NCI-H2029 treated with DMSO at 0.1 percent for 48 hours (cell line): Measurements from ENCODE around the gene PPM1L.
A peak's percentile ranks its signal among the peaks of the same experiment; 100 is the strongest.
"Not testable (repeated sequence)": the region's sequence is repeated elsewhere in the genome, so short reads cannot be mapped to it uniquely, and the experiment has no call there.

Source experiments
- DNase-seq: peaks from one replicate; lab custom pipeline; 2025; lab: John Stamatoyannopoulos, UW

The PPM1L gene

DNA sequence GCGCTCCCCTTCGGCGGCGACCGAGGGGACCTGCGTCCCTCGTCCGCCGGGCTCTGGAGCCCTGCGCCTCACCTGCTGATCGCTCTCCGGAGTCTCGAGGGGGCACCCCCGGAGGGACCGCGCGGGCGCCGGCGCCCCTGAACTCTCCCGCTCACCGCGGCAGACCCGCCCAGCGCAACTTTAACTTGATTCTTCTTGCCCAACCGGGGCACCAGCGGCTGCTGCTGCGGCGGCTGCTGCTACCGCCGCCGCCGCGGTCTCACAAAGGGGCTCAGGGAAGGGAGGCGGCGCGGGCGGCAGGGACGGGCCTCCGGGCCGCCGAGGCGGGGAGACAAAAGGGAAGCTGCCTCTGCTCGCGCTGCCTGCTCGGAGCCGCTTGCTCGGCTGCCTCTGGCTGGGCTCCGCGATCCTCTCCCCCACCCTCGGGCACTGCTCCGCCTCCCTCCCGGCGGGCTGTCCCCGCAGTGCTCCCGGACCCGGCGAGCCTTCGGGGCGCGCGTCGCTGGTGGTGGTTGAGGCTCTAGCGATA lies at the start of gene PPM1L:
PPM1L (plus strand) TSS at position 456 of the 529 bp plus-strand sequence.
- no peak for DNase-seq

DNA sequence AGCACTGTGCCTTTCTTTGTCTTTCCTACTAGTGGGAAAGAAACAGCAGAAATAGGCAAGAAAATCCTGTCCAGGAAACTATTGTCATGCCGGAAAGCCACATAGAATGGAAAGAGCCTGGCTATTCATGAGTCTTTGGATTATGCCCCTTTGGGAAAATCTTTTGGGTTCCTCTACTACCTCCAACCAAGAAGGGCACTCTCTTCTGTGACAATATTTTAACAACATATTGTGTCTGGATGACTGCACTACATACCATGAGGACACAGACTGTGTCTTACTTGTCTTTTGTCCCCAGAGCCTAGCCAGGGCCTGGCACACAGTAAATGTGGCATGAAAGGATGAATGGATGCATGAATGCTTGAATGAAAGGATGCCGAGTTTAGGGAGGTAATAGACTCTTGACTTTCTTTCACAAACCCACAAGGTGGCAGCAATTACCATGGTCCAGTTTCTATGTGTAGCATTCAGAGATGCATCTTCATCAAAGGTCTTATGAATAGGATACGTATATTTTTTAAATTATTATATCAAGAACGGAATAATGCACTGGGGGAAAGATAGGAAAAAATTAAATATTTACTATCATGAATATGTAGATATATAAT lies 48.7 kb upstream of the PPM1L start:
- DNase-seq, result peak; percentile 61

DNA sequence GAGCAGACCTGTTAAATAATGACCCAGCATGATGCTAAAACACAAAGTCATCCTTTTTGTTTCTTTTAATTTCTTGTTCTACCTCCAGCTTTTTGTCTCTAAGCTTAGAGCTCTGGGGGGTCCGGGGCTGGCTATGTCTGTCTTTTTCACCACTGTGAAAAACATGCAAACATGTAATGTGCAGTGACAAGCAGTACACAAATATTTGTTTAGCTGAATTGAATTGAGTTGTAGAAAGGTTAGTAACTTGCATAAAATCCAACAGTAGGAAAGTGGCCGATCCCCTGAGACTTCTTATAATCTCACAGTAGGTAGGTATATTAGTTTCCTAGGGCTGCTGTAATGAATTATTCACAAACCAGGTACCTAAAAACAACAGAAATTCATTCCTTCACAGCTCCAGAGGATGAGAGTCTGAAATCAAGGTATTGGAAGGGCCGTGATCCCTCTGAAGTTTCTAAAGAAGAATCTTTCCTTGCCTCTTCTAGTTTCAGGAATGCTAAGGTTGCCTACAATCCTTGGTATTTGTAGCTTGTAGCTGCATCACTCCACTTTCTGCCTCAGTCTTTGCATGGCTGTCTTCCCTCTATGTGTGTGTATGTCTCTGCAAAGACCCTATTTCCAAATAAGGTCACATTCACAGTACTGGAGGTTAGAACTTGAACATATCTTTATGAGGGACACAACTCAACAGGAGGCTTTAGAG lies 46.4 kb upstream of the PPM1L start:
- DNase-seq, result no peak

DNA sequence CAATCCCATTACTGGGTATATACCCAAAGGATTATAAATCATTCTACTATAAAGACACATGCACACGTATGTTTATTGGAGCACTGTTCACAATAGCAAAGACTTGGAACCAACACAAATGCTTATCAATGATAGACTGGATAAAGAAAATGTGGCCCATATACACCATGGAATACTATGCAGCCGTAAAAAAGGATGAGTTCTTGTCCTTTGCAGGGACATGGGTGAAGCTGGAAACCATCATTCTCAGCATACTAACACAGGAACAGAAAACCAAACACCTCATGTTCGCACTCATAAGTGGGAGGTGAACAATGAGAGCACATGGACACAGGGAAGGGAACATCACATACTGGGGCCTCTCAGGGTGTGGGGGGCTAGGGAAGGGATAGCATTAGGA lies 42.9 kb upstream of the PPM1L start:
- DNase-seq, result not testable (repeated sequence)

DNA sequence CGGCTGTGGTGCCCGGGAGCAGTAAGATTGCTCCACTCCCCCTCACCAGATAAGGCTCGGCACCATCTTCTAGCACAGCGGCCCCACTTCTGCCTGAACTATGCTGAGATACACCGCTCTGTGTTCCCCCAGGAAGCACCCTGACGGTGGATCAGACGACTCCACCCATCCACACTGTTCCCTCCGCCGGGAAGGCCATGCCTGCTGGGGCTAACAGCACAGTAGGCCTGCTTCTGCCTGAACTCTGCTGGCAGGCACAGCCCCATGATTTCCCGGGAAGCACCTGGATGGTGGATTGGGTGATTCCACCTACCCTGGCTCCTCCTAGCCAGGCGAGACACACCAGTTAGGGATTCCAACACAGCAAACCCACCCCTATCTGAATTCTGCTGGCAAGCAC lies 36.3 kb upstream of the PPM1L start:
- no peak for DNase-seq

DNA sequence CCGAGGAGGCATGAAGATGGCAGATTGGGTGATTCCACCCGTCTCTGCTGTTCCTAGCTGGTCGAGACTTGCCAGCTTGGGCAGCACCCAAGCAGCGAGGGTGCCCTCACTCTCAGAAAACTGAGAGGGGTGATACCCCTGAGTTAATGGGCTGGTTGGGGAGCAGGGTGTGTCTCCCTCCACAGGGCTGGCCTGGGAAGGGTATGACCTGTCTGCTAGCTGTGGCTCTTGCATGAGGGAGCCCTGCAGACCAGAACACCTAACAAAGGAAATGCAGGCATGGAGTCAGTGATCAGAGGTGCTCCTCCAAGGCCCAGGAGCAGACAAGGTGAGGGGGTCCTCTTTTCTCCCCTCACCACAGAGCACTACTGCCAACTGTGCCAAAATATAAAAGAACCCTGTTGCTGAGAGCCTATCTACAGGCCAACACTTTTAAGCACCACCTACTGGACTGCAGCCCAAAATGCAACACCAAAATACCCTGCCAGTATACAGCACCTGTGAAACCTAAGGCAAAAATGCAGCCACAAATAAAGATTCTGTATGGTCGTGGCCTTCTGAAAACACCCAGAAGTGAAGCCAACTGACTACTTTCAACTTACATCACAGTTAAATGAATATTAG lies 35.8 kb upstream of the PPM1L start:
- no peak for DNase-seq

DNA sequence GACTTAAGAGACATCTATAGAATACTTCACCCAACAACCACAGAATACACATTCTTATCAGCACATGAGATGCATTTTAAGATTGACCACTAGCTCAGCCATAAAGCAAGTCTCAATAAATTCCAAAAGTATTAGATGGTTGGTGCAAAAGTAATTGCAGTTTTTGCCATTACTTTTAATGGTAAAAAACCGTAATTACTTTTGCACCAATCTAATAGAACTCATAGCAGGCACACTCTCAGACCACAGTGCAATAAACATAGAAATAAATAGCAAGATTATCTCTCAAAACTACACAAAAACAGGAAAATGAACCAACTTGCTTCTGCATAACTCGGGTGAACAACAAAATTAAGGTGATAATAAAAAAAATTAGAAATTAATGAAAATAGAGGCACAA lies 33.7 kb upstream of the PPM1L start:
- no peak for DNase-seq

DNA sequence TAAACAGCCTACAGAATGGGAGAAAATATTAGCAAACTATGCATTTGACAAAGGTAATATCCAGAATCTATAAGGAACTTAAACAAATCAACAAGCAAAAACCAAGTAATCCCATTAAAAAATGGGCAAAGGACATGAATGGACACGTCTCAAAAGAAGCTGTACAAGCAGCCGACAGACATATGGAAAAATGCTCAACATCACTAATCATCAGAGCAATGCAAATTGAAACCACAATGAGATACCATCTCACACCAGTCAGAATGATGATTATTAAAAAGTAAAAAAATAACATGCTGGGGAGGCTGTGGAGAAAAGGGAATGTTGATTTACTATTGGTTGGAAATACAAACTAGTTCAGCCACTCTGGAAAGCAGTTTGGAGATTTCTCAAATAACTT lies 30.7 kb upstream of the PPM1L start:
- DNase-seq, result no peak

DNA sequence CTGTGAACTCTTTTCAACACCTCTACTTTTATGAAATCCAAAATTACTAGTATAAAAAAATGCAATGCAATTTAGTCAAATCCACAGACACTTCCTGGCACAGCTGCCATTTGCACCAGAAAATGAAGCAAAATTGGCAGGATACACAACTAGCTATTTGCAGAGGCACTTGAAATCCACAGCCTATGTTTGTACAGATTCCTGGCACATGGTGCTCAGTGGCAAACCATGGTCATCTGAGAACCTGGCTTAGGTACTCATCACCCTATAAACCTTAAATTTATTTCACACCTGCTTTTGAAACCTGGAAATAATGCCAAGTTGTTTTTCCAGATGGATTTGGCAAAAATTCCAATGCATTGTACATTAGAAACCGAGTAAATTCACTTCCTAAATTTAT lies 20.2 kb upstream of the PPM1L start:
- DNase-seq, result peak; percentile 91

DNA sequence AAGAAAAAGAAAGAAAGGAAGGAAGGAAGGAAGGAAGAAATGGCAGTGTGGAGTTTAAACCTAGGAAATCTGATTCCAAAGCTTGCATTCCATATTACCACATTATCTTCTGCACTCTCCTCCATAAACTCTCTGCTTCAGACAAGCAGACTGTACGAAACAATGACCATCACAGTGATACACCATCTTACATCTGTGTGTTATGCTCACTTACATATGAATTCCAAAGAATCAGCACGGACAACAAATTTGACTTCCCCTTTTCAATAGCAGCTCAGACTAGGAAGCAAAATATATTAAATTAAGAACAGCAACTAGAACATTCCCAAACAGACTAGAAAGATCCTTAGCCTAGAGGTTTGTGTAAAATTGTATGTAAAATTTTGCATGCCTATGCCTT lies 18.0 kb upstream of the PPM1L start:
- DNase-seq, result no peak

DNA sequence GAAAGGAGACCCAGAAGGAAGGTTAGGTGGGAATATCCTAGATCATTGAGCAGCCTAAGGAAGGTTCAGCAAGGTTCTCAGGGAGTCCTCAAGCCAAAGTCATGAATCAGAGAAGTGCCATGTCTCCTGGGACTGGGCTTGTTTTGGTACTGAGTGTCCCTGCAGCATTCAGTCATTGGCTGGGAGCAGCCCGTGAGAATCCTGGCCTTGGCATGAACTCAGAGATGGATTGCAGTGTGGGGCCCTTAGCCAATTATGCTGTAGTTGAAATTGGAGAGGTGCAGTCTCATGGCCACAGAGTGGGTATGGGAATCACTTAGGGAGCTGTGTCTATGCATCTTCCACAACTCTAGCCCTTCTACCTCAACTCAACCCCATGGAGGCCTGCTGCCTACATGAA lies 17.0 kb upstream of the PPM1L start:
- peak; percentile 19 for DNase-seq

DNA sequence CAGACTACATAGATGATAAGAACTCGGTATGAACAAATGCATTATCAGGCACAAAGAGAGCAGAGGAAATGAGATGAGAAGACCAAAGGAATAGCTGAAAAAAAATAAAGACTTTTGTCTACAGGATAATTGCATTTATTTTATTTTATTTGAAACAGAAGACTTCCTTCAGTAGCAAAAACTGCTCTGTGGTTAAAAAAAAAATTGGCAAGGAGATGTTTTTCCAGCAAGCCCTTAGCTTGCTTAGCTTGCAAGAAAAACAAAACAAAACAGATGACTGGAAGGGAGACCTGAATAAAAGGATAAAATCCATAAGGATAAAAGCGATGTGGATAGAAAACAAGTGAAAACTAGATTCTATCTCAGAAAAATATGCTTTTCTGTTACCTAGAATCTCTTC lies 9.1 kb upstream of the PPM1L start:
- no peak for DNase-seq

DNA sequence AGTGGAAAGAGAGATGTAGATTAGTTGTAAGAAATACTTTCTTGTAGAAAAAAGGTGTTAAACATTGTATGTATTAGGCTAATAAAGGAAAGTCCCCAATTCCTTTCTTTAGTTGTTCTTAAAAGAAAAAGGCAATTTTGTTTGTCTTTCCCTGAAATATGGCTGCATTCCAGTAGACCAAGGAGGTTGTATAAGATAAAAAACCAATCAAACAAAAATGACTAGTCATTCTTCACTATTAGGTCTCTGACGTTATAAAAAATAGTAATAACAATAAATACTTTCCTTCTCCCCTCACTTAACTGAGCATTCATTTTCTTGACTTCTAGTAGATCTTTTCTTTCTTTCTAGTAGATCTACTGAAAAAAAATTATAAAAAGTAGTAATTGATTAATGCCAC lies 8.6 kb upstream of the PPM1L start:
- no peak for DNase-seq

DNA sequence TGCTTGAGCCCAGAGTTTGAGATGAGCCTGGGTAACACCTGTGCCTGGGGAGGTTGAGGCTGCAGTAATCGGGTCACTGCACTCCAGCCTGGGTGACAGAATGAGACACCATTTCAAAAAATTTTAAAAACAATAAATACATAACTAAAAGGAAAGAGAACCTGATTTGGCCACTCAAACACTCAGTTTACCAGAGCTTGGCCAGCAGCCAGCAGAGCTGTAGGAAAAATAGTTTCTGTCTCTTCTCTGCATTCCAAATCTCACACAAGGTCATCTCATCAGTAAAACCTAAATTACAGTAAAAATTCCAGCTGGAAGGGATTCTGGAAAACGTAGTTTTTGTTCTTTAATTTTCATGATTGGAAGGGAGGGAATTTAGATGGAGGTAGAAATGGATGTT lies 7.8 kb upstream of the PPM1L start:
- no peak for DNase-seq

DNA sequence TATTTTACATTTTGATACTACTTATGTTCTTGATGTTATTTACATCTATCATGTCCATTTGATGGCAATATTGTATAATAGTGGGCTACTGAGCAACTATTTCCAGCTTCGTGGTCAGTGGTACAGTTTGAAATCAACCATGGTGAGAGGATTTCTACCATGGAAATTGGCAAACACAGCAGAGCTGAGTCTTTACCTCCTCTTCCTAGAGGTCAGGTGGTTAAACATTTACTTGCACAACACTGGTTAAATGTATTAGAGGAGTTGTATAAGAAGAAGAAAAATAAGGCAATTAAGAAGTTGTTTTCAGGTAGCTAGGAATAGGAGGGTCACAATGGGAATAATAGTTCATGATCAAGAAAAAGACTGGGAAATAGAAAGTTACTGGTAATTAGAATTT lies 7.2 kb upstream of the PPM1L start:
- no peak for DNase-seq

DNA sequence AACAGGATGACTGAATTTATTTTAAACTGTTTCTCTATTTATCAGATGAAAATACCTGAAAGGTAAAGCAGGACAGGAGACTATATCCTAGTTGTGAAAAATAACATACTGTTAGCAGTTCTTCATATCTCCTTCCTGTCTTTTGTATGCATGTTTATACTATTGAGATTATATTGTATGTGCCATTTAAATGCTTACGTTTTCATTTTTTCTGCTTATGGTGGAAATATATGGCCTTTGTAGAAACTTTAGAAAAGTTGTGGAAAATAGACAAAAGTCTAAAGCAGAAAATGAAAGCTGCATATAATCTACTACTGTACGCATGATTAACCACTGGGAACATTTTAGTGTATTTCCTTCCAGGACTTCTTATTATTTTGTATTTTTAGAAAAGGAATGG lies 2.1 kb upstream of the PPM1L start:
- DNase-seq, result no peak

DNA sequence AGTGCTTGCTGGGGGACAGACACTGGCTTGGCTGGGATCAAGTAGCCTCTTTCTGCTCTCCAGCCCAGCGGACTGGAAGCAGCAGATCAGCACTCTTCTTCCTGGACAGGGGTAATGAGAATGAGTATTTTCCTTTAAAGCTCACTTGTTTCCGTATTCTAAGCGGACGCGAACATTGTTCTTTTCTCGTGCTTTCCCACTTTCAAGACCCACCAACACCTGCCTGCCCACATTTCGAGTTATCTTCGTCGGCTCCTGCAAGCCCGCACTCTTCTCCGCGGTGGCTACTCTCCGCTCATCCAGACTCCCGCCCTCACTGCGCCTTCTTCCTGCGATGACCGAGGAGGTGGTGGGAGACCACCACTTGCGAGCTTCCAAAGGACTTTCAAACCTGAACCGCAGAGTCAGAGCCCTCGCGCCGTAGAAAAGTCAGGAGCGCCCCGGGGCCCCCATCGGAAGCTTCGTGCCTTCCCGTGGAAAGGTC lies 1.6 kb upstream of the PPM1L start:
- no peak for DNase-seq

DNA sequence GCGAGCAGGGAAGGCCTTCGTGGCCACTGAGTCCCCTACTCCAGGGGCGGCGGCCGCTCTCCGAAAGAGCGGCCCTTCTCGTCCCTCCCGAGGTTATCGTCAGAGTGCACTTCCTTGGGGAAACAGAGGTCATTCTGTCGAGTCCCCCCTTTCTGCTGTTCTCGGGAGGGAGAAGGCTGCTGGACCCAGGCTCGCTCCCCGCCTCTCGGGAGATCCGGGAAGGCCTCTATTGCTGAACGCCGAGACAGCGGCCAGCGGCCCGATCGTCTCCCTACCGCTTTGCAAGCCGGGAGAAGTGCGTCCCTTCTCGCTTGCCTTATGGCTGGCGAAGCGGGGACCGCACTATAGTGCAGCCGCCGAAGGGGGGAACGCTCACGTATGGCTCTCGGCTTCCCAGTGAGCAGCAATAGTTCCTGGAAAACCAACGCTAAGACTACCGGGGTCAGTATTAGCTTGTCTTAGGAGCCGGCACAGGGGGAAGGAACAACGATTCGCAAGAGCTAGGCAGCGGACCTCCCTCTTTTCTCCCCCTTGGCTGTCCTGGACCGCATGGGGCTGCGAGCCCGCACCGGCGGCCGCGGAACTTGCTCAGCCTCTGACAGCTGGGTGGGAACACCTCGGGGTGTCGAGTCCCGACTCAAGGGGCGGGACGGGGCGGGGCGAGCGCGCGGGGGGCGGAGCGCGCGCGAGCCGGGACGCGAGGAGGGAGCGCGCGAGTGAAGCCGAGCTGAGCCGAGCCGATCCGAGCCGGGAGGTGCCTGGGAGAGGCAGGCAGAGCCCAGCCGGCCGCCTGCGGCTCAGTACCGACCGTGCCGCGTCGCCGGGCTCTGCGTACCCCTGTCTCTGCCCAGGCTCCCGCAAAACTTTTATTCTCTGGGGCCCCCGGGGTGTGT lies 930 bp upstream of the PPM1L start:
- peak; percentile 74 for DNase-seq

DNA sequence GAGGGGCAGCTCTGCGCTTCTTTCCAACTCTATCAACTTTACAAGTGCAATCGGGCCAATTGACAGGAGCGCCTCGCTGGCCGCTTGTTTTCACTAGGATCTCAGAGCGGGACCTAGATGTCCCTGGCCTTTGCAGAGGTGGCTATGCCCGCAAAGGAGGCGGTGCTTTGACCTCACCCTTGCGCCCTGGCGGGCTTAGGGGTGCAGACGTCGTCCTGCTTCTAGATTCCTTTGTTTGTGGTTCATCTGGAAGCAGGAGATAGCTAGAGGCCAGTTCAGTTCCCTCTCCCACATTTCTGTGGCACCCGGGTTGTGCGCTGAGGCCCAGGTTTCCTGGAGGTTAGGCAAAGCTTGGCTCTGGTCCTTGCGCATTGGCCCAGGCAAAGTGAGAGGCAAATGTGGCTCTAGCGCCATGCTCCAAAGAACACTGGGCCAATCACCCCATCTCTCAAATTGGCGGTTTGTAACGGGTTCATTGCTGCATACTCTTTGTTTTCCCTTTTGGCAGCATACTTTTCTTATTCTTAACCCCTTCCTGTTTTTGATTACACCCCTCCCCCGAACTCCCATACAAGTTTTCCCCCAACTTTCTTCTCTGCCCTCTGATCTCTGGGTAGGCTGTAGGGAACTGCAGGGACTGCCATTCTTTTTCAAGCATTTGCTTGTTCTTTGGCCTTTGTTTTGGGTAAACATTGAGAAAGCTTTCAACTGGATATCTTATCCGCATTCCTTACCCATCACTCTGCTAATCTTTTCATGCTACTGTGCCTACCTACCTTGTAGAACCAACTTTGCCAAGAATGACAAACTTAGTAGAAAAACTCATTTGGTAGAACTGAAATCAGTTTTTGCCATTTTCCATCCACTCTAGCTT lies 1.4 kb downstream of the PPM1L start:
- DNase-seq, result no peak

DNA sequence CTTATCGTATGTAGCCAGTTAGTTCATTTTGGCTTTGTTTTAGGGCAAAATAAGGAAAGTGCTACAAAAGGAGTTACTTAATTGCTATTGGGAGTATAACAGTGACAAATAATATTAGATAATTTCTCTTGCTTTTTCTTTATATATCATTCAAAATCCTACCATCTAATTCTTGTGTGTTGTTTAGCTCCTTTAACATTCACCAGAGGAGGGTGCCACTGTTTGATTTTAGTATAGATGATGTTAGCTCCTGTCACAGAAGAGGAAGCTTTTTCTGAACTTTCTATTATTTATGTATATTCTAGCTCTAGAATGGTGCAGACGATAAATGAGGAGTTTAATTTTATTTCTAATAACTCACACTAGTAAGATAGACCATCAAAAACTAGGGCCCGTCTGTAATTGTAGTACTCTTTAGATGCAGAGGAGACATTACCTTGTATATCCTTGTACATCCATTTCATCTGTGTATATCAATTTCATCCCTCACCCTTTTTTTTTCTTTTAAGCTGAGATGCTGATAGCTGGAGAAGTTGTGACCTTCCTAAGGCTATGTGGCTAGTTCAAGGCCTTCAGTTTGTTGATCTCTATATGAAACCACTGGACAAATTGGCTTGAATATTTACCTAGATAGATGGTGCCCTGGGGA lies 3.0 kb downstream of the PPM1L start:
- DNase-seq, result no peak

DNA sequence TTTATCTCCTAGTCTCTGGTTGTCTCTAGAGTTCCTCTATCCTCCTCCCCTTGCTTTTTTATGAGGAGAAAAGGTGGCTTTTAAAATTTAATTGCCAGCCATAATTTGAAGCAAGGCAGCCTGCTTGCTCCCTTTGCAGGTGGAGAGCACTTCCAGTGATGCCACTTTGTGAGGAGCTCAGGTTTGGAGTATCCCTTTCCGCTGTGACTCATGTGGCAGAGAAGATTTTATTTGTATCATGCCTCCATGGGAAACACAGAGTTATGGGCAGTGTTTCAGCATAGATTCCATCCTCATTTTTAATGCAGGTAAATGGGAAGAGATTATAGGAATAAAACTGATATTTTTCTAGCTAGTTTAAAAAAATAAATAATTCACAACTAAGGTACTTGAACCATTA lies 7.0 kb downstream of the PPM1L start:
- no peak for DNase-seq
